SK-N-SH (cell line): Measurements from ENCODE around the gene WNK2. TPM values are rescaled to one million over a fixed set of nuclear protein-coding genes. Genes with fewer than 3 reads are reported as not detected.

ENCODE experiments used
- CTCF ChIA-PET: fragments of 300-600, 350-600 bp; formaldehyde crosslinking; extraction: SDS; loops from one replicate; lab custom pipeline; 2021; lab: Yijun Ruan, JAX
- POLR2A ChIA-PET: fragments of 350-600 bp; sonication (Branson Sonifier 250); formaldehyde crosslinking; extraction: SDS; loops from one replicate; lab custom pipeline; 2020; ENCODE audit warnings: antibody characterized with exemption, inconsistent platforms; lab: Yijun Ruan, JAX
- DNase-seq: peaks from one replicate; pipeline ENCODE4 v3.0.0; 2012
- H2AFZ ChIP-seq: fragments of 200-600 bp; sonication (generic); 2 replicates; pipeline ENCODE4 v1.8.1; 2016; ENCODE audit warnings: antibody characterized with exemption, mild to moderate bottlenecking, low read depth
- H3F3A ChIP-seq: fragments of 200-600 bp; sonication (generic); replicated peaks from 2 replicates; pipeline ENCODE3; 2016; ENCODE audit warnings: antibody characterized with exemption, mild to moderate bottlenecking; ENCODE audit not compliant: insufficient read depth
- H3K27ac ChIP-seq, 2 experiments: fragments of 200-500 bp in 1 of 2; fragments of 200-600 bp in 1 of 2; sonication (Bioruptor generic) in 1 of 2; sonication (generic), shearing (Covaris generic) in 1 of 2; 2 replicates each; pipeline versions ENCODE4 v1.5.1 to v1.6.1; 2014 to 2016; ENCODE audit warnings: low read depth in 2 of 2, inconsistent platforms in 1 of 2, low read length in 1 of 2, mild to moderate bottlenecking in 1 of 2, mixed read lengths in 1 of 2
- H3K27me3 ChIP-seq: fragments of 200-600 bp; sonication (generic), shearing (Covaris generic); 2 replicates; pipeline ENCODE4 v1.6.1; 2016; ENCODE audit warnings: mixed run types; ENCODE audit not compliant: insufficient read depth
- H3K36me3 ChIP-seq, 2 experiments: fragments of 200-500 bp in 1 of 2; fragments of 200-600 bp in 1 of 2; sonication (Bioruptor generic) in 1 of 2; sonication (generic) in 1 of 2; replicated peaks in 1 of 2; 2 replicates each; pipeline versions ENCODE3 to v1.5.1; 2014 to 2016; ENCODE audit warnings: low read length in 1 of 2, mild to moderate bottlenecking in 1 of 2; ENCODE audit not compliant: insufficient read depth in 2 of 2, control insufficient read depth in 1 of 2
- H3K4me1 ChIP-seq, 2 experiments: fragments of 200-500 bp in 1 of 2; fragments of 200-600 bp in 1 of 2; sonication (Bioruptor generic) in 1 of 2; sonication (generic), shearing (Covaris generic) in 1 of 2; 2 replicates each; pipeline versions ENCODE4 v1.5.1 to v1.6.1; 2014 to 2016; ENCODE audit warnings: low read depth in 1 of 2, low read length in 1 of 2, mixed run types in 1 of 2; ENCODE audit not compliant: insufficient read depth in 2 of 2, control insufficient read depth in 1 of 2
- H3K4me2 ChIP-seq: fragments of 200-600 bp; sonication (generic), shearing (Covaris generic); 2 replicates; pipeline ENCODE4 v1.6.1; 2017; ENCODE audit warnings: mixed run types
- H3K4me3 ChIP-seq, 2 experiments: fragments of 200-500 bp in 1 of 2; fragments of 200-600 bp in 1 of 2; sonication (Bioruptor generic) in 1 of 2; sonication (generic), shearing (Covaris generic) in 1 of 2; 2 replicates each; pipeline versions ENCODE4 v1.5.1 to v1.8.1; 2014 to 2016; ENCODE audit warnings: low read depth in 2 of 2, inconsistent platforms in 1 of 2, low read length in 1 of 2, mild to moderate bottlenecking in 1 of 2, mixed read lengths in 1 of 2, moderate library complexity in 1 of 2
- H3K79me2 ChIP-seq: fragments of 200-600 bp; sonication (generic); 2 replicates; pipeline ENCODE4 v1.8.1; 2017; ENCODE audit warnings: mild to moderate bottlenecking; ENCODE audit not compliant: insufficient read depth
- H3K9ac ChIP-seq: fragments of 200-600 bp; sonication (generic); 2 replicates; pipeline ENCODE4 v1.6.1; 2017; ENCODE audit warnings: mixed run types
- H3K9me2 ChIP-seq: fragments of 200-600 bp; sonication (generic); 2 replicates; pipeline ENCODE4 v1.6.1; 2017; ENCODE audit warnings: mixed run types
- H3K9me3 ChIP-seq: fragments of 200-600 bp; sonication (generic); 2 replicates; pipeline ENCODE4 v1.6.1; 2017; ENCODE audit warnings: mixed run types, mild to moderate bottlenecking, moderate library complexity
- H4K20me1 ChIP-seq: fragments of 200-600 bp; sonication (generic); 2 replicates; pipeline ENCODE4 v1.6.1; 2017; ENCODE audit warnings: mild to moderate bottlenecking, mixed run types; ENCODE audit not compliant: insufficient read depth
- CHD2 ChIP-seq: fragments of 150-350 bp; IDR thresholded peaks from 2 replicates; pipeline ENCODE4 v1.6.1; 2018; ENCODE audit warnings: low read length; ENCODE audit not compliant: partially characterized antibody
- CTCF ChIP-seq: fragments of 200-600 bp; sonication (generic); IDR thresholded peaks from 2 replicates; pipeline ENCODE4 v1.6.1; 2017; ENCODE audit warnings: antibody characterized with exemption, mild to moderate bottlenecking, moderate library complexity
- FOSL2 ChIP-seq: IDR thresholded peaks from 2 replicates; pipeline ENCODE4 v1.4.0; 2012; ENCODE audit warnings: low read depth, mild to moderate bottlenecking, moderate library complexity, borderline replicate concordance
- IRF3 ChIP-seq: fragments of 150-350 bp; IDR thresholded peaks from 2 replicates; pipeline ENCODE4 v1.6.1; 2016; ENCODE audit warnings: mild to moderate bottlenecking, low read depth, low read length
- JUND ChIP-seq: IDR thresholded peaks from 2 replicates; pipeline ENCODE4 v1.4.0; 2012
- MAX ChIP-seq: IDR thresholded peaks from 2 replicates; pipeline ENCODE4 v1.4.0; 2012; ENCODE audit warnings: low read depth
- NRF1 ChIP-seq: IDR thresholded peaks from 2 replicates; pipeline ENCODE4 v1.6.1; 2012; ENCODE audit warnings: low read depth, mild to moderate bottlenecking, low read length
- POLR2AphosphoS5 ChIP-seq: IDR thresholded peaks from 2 replicates; pipeline ENCODE4 v1.6.1; 2012; ENCODE audit warnings: low read depth, low read length
- RAD21 ChIP-seq: IDR thresholded peaks from 2 replicates; pipeline ENCODE4 v1.6.1; 2012; ENCODE audit warnings: mild to moderate bottlenecking, low read length
- RFX5 ChIP-seq: IDR thresholded peaks from 2 replicates; pipeline ENCODE4 v1.6.1; 2012; ENCODE audit warnings: mild to moderate bottlenecking, improper control_type of control experiment, low read length
- RXRA ChIP-seq: IDR thresholded peaks from 2 replicates; pipeline ENCODE4 v1.4.0; 2012; ENCODE audit warnings: low read depth, mild to moderate bottlenecking, borderline replicate concordance
- TCF12 ChIP-seq: IDR thresholded peaks from 2 replicates; pipeline ENCODE4 v1.4.0; 2012
- TEAD4 ChIP-seq: IDR thresholded peaks from 2 replicates; pipeline ENCODE4 v1.4.0; 2012; ENCODE audit warnings: mild to moderate bottlenecking, borderline replicate concordance; ENCODE audit not compliant: insufficient read depth
- USF2 ChIP-seq: fragments of 150-350 bp; IDR thresholded peaks from 2 replicates; pipeline ENCODE4 v1.6.1; 2017; ENCODE audit warnings: antibody characterized with exemption, low read length, low read depth, borderline replicate concordance
- WGBS: methylation state at CpG from one replicate; pipeline ENCODE4 v1.1.6; 2017; ENCODE audit warnings: low lambda C conversion rate; 5-methylcytosine and 5-hydroxymethylcytosine counted together
- polyA plus RNA-seq, 3 experiments: library from polyadenylated mRNA; depleted of rRNA; stranded (reverse); fragments of >200 nt; gene quantifications; 2 replicates each; pipeline ENCODE4 v1.2.3, GENCODE V29; 2012

WNK2 gene
- polyA plus RNA-seq (2012; rRNA removed) = 0.12 and 0.36 TPM in 2 replicates
- 0.40 and 1.2 TPM in 2 replicates for polyA plus RNA-seq (2012; cell fraction: cytosol; rRNA removed)
- 1.8 and 5.0 TPM in 2 replicates for polyA plus RNA-seq (2012; cell fraction: nucleus; rRNA removed)

- CTCF ChIA-PET = interaction anchor here (1.2 to 2.4 kb wide), 3 partner anchors 10 to 119 kb away, joined by 3 to 10 read pairs (median 8); no protein-coding TSS in a partner anchor
- 0 out of 2 replicates have a peak within 1 kb of the TSS, but pooled peaks have one; percentile 22 for H2AFZ ChIP-seq
- DNase-seq = peak; percentile 96
- H4K20me1 ChIP-seq = no peaks in the 10 kb centered on the region
- peak within 1 kb of the TSS in 1 of 2 experiments; percentile 55; a peak in 3 of 4 replicates for H3K4me3 ChIP-seq
- H3K79me2 ChIP-seq = no peaks in the 10 kb centered on the region
- TF ChIP-seq NRF1 (peak; percentile 33; the same call in 1 of the 2 replicates), USF2 (no peak)
- 3% methylated on average over 42 of the region's 82 CpGs for WGBS
- no peaks in the 10 kb centered on the region for H3K9me3 ChIP-seq
- peaks cover 15% of the 10 kb centered on the region for H3K27me3 ChIP-seq
- H3K27ac ChIP-seq = peak within 1 kb of the TSS in 1 of 2 experiments; percentile 76; a peak in 1 of 4 replicates
- POLR2A ChIA-PET = no interaction called here
- no peaks in the 10 kb centered on the region for H3K9me2 ChIP-seq
- no peak within 1 kb of the TSS for H3K9ac ChIP-seq
- no peaks in the 10 kb centered on the region for H3F3A ChIP-seq
- H3K4me1 ChIP-seq = peaks cover 0 to 56% of the 10 kb centered on the region in 2 experiments; a peak in 2 of 4 replicates
- H3K36me3 ChIP-seq = no peaks in the 10 kb centered on the region
- H3K4me2 ChIP-seq = peak within 1 kb of the TSS; percentile 66
These were observed at the start of gene WNK2 for GRCh38 chr9:93183663-93184431. Gene WNK2, plus strand, starts transcription at chr9:93184139. Its CDS starts 791 bp downstream, at chr9:93184930.

GRCh38 chr9:93134740-93135444, 49.0 kb upstream of the WNK2 start:
- Histone ChIP-seq H3K4me3 (peak overlapping the region; percentile 83 to 92), H3K9me2 (no peaks in the 10 kb centered on the region), H3K27me3 (no peaks in the 10 kb centered on the region), H3K36me3 (peaks cover 0 to 2% of the 10 kb centered on the region in 2 experiments), H3K4me2 (peak overlapping the region; percentile 99), H4K20me1 (no peaks in the 10 kb centered on the region), H3K27ac (peak overlapping the region; percentile 68 to 70; a peak in 2 of 4 replicates), H3K4me1 (peaks cover 8 to 44% of the 10 kb centered on the region in 2 experiments; a peak in 3 of 4 replicates), H2AFZ (peak overlapping the region; percentile 65; the same call in 1 of the 2 replicates), H3K79me2 (peaks cover 23% of the 10 kb centered on the region; the same call in 1 of the 2 replicates), H3K9me3 (no peaks in the 10 kb centered on the region), H3K9ac (peak overlapping the region; percentile 75), H3F3A (peaks cover 4% of the 10 kb centered on the region)
- WGBS = 100% methylated on average over 4 of the region's 14 CpGs
- no peak for TF ChIP-seq FOSL2
- TF ChIP-seq MAX = no peak
- no peak for TF ChIP-seq RFX5
- TF ChIP-seq RXRA = no peak
- TF ChIP-seq CHD2 = no peak
- no peak for TF ChIP-seq POLR2AphosphoS5
- TF ChIP-seq IRF3 = no peak
- no peak for TF ChIP-seq JUND
- TF ChIP-seq TCF12 = no peak
- TF ChIP-seq CTCF = no peak
- no peak for TF ChIP-seq RAD21
- no peak for TF ChIP-seq TEAD4
- no peak for DNase-seq
- ChIA-PET POLR2A (no interaction called here), CTCF (interaction anchor here (1.4 to 2.4 kb wide), 3 partner anchors 20 to 431 kb away, joined by 4 to 5 read pairs (median 5); no protein-coding TSS in a partner anchor)
